Hematopoietic multipotent progenitor cell treated with erythropoietin and hydrocortisone succinate and interleukin-3 and kit ligand, for 17 days (in vitro differentiated cells): ENCODE results near the gene ARRDC1.
"Not testable (repeated sequence)": the region's sequence is repeated elsewhere in the genome, so short reads cannot be mapped to it uniquely, and the experiment has no call there.

Experiments
- DNase-seq: peaks from one replicate; pipeline ENCODE4 v3.0.0-alpha.2; 2015; ENCODE audit warnings: low spot score

ARRDC1 gene, protein sequence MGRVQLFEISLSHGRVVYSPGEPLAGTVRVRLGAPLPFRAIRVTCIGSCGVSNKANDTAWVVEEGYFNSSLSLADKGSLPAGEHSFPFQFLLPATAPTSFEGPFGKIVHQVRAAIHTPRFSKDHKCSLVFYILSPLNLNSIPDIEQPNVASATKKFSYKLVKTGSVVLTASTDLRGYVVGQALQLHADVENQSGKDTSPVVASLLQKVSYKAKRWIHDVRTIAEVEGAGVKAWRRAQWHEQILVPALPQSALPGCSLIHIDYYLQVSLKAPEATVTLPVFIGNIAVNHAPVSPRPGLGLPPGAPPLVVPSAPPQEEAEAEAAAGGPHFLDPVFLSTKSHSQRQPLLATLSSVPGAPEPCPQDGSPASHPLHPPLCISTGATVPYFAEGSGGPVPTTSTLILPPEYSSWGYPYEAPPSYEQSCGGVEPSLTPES

DNA sequence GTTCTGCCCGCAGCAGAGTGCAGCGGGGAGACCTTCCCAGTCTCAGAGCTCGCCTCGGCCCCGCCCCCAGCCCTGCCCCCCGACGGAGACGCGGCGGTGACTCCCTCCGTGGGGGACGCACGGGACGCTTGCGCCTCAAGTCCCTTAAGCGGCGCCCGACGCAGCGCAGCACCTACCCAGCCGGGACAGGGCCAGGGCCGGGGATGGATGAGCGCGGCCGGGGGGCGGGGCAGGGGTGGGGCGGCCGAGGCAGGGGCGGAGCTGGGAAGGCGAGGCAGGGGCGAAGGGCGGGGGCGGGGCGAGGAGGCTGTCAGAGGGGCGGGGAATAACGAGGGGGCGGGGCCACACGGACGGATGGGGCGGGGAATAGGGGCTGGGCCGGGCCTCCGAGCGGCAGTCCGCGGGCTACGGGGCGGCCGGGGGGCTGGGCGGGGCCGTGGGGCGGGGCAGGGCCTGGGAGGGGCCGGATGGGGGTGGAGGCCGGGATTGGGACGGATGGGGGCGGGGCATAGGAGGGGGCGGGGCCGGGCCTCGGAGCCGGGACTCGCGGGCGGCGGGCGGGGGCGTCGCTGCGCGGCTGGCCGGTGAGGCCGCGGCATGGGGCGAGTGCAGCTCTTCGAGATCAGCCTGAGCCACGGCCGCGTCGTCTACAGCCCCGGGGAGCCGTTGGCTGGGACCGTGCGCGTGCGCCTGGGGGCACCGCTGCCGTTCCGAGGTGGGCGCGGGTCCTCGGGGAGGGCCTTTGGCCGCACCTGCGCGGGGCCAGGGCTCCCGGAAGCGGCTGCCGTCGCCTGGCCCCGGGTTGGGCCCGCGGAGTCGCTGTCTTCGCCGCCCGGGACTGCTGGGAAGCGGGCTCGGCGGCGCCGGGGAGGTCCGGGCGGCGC lies at the start of gene ARRDC1:
Gene ARRDC1, plus strand, starts transcription at position 566 of the 884 bp plus-strand sequence. Its CDS starts 32 bp downstream, at position 598.
- peak; percentile 85 for DNase-seq

DNA sequence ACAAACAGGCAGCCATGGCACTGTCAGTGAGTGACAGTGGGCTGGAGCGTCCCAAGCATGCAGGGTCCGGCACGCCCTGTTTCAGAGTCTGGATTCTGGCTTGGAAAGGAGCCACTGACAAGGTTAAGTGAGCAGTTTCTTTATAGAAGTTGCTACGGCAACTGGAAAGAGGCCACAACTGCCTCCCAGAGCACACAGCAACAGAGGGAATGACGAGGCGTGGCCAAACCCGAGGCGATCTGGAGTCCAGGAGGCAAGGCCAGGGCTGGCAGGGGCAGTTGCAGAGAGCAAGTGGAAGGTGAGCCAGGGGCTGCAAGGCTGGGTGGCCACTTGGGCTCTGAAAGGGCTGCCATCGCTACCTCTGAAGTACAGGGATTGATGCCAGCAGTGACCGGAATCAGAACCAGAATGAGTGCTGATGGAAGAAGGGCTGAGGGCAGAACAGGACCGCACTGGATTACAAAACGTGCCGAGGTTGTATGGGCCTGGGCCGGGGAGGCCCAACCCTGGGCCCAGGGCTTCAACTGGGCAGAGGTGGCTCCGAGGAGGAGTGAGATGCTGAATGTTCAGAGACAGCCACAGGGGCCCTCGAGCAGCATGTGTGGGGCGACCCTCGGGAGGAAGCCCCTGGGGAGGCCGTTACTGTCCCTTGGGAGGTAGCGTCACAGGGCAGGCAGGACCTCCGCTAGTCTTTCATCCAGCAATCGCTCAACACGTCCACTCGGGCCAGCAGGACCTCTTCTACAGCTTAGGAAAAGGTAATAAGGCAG lies 49.2 kb upstream of the ARRDC1 start:
- DNase-seq: no peak

DNA sequence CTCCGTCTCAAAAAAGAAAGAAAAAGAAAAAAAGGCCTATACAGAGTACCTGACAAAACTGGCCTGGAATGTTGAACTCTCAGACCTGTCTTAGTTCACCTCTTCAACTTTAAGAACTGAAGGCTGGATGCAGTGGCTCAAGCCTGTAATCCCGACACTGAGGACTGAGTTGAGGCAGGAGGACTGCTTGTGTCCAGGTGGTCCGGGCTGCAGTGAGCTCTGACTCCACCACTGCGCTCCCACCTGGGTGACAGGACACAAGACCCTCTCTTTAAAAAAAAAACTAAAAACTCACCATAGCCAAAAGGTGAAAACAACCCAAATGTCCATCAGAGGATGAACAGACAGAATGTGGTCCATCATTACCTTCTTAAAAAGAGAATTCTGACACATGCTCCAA lies 47.4 kb upstream of the ARRDC1 start:
- no peak for DNase-seq

DNA sequence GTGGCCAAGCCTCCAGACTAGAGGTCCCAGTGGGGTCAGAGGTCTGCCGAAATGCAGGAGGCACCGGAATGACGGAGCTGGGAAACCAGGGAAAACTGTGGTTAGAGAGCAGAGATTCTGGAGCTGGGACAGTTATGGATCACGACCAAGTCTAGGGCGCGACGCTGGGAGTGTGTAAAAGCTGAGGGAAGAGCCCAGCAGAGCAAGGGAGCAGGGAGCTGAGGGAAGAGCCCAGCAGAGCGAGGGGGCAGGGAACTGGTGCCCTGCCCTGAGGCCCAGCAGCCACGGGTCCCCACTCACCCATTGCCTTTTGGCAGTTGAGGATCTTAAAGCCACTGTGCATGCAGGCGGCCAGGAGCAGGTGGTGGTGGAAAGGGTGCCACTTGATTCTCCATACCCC lies 41.4 kb upstream of the ARRDC1 start:
- no peak for DNase-seq

DNA sequence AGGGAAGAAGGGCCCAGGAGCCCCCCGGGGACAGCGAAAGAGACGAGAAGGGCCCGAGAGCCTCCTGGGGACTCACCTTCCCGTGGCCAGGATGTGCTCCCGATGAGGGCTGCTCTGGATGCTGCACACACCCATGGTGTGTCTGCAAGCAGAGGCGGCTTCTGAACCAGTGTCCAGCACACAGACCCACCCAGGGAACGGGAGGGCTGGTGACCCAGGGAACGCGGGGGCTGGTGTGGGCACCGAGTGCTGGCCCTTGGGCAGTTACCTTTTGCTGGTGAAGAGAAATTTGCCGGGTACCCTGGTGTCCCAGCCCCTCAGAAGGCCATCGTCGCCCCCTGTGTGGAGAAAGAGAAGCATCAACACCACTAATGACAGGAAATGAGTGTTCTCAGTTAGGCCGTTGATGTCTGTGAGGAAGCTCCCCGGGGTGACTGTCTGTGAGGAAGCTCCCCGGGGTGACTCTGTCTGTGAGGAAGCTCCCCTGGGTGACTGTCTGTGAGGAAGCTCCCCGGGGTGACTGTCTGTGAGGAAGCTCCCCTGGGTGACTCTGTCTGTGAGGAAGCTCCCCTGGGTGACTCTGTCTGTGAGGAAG lies 40.6 kb upstream of the ARRDC1 start:
- no peak for DNase-seq

DNA sequence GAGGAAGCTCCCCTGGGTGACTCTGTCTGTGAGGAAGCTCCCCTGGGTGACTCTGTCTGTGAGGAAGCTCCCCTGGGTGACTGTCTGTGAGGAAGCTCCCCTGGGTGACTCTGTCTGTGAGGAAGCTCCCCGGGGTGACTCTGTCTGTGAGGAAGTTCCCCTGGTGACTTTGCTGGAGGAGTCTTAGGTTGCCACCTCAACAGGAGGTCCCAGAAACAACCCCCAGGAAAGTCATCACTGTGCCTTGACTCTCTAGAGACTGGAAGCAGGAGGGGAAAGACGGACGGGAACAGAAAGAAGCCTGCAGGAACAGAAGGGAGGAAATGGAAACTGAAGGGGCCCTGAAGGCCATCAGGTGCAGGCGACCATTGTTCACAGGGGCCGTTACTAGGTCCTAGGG lies 37.0 kb upstream of the ARRDC1 start:
- DNase-seq: not testable (repeated sequence)

DNA sequence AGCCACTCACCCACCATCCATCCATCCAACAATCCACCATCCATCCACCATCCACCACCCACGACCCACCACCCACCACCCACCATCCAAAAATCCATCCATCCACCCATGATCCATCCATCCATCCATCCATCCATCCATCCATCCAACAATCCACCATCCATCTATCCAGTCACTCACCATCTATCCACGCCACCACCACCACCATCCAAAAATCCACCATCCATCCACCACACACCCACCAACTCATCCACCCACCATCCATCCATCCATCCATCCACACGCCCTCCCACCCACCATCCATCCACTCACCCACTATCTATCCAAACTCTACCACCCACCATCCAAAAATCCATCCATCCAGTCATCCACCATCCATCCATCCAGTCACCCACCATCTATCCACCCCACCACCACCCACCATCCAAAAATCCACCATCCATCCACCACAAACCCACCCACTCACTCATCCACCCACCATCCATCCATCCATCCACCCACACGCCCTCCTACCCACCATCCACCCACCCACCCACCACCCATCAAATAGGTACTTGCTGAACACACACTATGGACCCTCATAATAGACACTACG lies 35.8 kb upstream of the ARRDC1 start:
- no peak for DNase-seq

DNA sequence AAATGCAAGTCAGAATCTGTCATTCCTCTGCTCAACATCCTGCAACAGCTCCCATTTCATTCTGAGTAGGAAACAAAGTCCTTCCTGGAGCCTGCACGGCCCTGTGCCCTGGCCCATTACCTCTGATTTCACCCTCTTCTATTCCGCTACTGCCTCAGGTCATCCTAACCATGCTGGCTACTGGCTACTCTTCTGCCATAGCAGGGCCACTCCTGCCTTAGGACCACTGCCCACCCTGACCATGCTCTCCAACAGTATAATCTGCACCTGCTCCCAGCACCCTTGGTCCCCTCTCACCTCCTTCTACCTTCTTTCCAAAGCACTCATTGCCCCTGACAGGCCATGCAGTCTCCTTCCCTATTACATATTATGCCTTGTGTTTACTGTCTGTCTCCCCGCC lies 34.9 kb upstream of the ARRDC1 start:
- no peak for DNase-seq

DNA sequence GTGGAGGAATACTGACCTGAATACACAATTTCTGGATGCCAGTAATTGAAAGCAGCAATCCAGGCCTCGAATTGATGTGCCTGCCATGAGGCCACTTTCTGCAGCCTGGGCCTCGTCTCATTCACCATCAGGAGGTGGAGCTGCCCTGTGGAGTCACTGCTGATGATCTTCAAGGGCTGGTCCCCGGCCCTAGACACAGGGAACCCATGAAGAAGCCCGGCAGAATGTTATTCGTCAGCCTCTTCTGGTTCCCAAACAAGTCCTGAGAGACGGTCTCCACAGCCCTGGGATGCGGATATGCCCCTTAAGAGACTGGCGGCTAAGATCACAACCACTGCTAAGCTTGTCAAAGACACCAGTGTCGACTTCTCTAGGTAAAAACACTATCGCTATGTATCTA lies 31.3 kb upstream of the ARRDC1 start:
- no peak for DNase-seq

DNA sequence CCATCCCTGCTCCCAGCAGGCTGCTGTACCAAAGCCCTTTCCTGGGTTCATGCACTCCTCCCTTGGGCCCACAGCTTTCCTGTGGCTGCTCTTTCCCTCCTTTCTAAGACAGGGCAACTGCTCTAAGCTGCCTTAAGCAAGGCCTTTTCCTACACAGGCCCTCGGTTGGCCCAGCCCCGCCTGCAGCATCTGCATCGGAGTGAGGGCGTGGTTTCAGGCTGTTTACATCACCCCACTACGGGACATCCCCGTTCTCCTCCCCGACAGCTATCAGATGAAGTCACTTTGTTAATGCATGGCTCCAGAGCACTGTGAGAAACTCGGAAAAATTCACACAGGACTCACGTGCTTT lies 30.1 kb upstream of the ARRDC1 start:
- peak; percentile 84 for DNase-seq

DNA sequence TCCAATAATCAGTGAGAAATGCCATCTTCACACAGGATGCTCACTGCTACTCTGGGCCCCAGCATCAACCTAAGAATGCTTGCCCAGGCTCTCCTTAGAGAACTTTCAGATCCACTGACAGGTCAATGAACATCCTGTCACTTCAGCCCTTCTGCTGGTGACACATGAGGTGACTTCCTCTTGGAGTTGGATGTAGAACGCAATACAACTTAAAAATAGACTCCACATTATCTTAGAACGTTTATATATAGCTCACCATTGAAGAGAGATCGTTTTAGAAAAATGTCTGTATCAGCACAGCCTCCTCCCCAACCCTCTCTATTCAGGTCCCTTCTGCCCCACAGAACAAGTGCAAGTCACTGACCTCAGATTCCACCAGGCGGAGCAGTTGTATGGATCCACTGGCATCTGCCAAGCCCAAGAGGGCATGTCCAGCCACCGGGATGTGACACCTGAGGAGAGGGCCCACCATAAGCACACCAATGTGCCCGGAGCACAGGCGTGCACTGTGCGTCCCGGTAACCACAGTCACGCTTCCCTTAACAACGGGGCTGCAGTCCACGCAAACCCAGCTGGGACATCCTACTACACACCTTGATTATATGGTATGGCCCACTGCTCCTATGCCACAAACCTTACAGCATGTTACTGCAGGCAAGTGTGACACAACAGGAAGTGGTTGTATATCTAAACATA lies 29.6 kb upstream of the ARRDC1 start:
- no peak for DNase-seq

DNA sequence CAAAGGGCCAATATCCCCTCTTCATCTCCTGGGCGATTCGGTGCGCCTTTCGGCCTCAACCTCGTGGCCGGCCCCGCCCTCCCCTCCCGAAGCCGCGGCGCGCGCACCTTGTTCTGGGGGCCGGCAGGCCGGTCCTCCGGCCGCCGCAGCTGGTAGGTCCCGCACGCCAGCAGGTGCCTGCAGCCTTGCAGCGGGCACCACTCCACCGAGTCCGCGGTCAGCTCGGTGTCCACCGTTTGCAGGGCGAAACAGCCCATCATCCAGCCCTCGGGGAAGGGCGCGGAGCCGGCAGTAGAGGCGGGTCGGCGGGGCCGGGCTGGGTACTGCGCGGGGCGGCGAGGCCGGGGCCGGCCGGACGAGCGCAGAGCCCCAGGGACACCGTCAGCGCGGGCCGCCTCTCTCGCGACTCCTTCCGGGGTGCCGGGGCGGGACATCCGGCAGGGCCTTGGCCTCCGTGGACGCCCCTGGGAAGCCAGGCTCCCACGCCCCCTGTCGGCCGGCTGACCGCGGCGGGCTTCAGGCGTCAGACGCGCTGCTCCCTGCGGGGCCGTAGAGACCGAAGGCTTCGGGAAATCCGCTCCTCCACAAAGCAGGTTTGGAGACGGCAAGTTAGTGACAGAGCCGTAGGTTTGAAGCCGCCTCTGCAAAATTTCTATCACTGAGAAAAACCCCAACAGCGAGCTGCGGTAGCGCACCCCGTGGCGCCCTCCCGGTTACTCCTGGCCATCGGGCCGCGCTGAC lies 26.8 kb upstream of the ARRDC1 start, which contains the start of gene DPH7:
Gene DPH7, minus strand, starts transcription at position 408 of the 741 bp plus-strand sequence. Its CDS starts 148 bp downstream, at position 260.
- peak; percentile 94 for DNase-seq

DNA sequence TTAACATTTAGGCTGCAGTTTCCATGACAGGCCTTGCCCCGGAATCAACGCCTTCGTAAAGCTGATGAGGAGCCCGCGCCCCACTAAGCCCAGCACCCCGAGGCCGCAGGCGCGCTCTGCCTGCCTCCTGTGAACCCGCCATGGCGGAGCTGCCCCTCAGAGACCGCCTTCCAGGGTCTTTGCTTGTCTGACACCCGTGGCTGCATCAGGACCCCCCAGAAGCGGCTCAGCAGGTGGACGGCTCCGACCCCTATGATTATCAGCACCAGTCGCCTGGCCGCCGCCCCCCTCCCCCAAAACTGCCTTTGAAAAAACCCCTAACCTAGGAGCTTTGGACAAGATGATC lies 26.3 kb upstream of the ARRDC1 start:
- DNase-seq: no peak

DNA sequence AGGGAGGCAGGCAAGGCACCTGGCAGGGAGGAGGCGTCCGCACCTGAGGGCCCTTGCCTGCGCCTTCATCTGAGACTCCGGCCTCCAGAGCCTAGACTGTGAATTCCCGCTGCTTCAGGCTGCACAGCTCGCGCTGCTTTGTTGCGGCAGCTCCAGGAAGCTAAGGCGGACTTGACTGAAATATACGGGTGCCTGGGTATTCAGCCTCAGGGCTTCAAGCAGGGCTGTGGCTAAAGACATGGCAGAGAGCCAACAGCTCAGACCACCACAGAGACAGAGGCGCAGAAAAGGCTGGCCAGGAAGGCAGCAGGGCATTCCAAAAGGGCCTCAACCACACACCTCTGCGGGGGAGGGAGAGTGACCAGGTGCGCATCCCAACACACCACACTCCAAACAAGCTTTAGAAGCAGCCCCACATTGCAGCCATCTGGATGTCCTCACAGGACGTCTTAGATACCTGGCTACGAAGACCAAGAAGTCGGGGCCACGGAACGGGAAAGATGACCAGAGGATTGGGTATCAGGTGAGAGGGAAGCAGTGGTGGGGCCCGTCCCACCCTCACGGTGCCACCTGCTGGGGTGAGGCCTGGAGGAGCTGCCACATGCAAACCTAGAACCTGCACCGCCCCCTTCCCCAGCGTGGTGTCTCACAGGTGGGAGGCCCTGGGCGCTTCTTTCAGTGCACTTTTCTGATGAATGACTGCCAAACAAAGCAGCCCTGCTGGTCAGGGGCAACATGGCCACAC lies 25.1 kb upstream of the ARRDC1 start:
- no peak for DNase-seq

DNA sequence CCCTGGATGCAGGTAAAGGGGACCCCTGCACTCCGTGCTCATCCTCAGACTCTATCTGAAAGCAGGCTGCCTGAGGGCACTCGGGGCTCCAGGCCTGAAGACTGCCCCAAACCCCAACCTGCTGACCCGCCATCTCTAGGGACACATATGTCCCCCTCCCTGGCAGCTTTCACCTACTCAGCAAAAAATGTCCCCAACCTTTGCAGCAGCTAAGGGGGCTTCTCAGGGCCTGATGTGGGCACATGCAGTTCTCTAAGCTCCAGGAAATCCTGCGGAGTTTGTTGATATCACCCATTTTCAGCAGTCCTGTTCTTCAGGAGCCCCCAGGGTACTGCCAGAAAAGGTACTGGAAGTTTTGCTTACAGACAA lies 24.5 kb upstream of the ARRDC1 start:
- DNase-seq: no peak

DNA sequence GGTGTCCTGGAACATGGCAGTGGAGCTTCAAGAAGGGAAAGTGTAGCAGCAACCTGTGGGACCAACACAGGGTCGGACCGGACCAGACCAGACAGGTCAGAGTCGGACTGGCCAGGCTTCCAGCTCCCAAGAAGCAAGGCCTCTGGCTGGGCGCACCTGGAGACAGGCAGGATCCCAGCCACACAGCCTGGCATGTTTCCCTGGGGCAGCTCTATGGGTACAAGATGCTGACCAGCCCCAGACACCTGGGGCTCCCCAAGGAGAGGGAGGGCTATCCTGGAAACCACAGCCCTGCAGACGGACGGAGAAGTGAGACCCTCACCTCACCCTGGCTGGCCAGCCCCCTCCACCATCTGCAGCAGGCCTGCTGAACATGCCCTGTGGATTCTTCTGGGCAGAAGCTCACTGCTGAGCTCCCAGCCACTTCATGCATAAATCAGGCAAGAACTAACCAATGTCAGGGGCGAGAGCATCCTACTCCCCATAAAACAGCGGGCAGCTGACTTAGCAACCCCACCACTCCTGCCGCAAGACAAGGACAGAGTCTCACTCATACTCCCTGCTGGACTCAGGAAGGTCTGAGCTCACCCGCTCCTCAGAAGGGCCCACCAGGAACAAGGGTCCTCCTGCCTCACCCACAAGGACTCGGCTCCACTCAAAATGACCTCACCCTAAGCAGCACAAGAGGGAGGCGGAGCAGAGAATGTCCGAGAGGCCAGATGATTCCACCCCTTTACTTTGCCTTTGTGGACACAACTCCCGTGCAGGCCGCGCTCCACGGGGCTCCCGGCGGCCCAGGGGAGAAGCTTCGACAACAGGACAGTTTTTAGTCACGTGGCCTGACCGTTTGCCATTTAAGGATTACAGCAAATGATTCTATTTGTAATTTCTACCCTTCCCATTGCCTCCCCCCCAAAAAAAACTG lies 23.9 kb upstream of the ARRDC1 start:
- DNase-seq: no peak

DNA sequence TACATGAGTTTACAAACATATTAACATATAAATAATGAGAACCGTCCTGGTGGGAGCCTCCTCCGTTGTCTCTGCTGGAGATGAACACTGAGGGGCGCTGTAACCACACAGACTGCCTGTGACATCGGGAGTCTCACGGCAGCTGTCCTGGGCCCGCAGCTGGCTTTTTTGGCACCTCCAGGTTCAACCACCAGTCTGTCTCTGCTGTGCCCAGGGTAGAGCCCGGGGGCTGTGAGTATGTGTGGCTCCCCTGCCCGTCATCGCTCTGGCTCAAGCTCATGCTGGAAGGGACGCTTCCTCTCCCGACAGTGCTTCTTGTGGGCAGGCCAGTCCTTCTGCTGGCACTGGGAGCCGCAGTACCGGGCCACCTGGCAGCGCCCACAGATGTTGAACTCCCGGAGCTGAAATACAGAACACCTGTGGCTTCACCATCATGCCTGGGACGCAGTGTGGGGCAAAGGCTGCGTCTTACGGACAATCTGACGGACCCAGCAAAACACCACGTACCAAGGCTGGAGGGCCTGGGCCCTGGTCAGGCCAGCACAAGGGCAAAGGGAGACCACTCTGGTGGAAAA lies 23.1 kb upstream of the ARRDC1 start:
- no peak for DNase-seq

DNA sequence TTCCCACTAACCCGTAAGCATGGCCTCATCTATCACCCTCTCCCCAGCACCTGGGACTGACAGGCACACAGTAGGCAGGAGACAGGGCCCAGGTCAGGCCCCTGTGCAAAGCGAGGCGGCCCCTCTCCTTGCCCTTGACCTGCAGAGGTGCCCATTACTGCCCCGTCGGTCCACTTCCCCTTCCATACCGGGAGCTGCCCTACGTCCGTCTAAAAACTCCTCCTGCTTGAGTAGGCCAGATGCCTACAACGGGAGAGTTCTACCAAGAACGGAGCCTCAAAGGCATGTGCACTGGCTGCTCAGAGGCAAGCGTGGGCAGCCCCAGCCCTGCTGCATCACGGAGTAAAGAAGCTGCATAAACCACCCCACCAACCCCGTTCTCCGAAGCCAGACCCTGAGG lies 22.1 kb upstream of the ARRDC1 start:
- DNase-seq: no peak
